HCT116 (cell line): Measurements from ENCODE around the gene PDE6B. TPM values are rescaled to one million over a fixed set of nuclear protein-coding genes. Genes with fewer than 3 reads are reported as not detected.

Experiments used
- ATAC-seq: fragments of 200-7000 bp; cut with Tn5 transposase; 2 replicates; pipeline ENCODE4 v1.9.1; 2020; ENCODE audit warnings: mild to moderate bottlenecking, moderate library complexity
- BruUV-seq: library from RNA; stranded (reverse); fragments of 400-500 nt; replicated peaks from 2 replicates; lab custom pipeline; 2021; lab: Mats Ljungman, UMichigan
- CTCF ChIA-PET: fragments of 300-600 bp; sonication (Branson Sonifier 250); formaldehyde crosslinking; loops from one replicate; lab custom pipeline; 2021; ENCODE audit warnings: antibody characterized with exemption; lab: Charles Lee
- POLR2A ChIA-PET: fragments of 300-600, 350-600 bp; sonication (Branson Sonifier 250); formaldehyde crosslinking; loops from one replicate; lab custom pipeline; 2021; ENCODE audit warnings: antibody characterized with exemption; lab: Charles Lee
- RAD21 ChIA-PET, 2 experiments: fragments of 300-600 bp; sonication (Branson Sonifier 250); formaldehyde crosslinking; loops; one replicate each; lab custom pipeline; 2023; ENCODE audit warnings: low total read pairs in 2 of 2; ENCODE audit not compliant: uncharacterized antibody in 2 of 2, unreplicated experiment in 2 of 2, low non-redundant PET in 1 of 2; lab: Charles Lee
- DNase-seq: peaks from one replicate; pipeline ENCODE4 v3.0.0-alpha.2; 2010; ENCODE audit warnings: low read depth, low spot score
- H2AFZ ChIP-seq: fragments of 200-600 bp; shearing (Covaris generic), sonication (generic); 2 replicates; pipeline ENCODE4 v1.6.1; 2017; ENCODE audit warnings: low read depth, mixed run types, mixed read lengths, antibody characterized with exemption, low read length; ENCODE audit not compliant: poor library complexity, severe bottlenecking
- H3K27ac ChIP-seq: 2 replicates; pipeline ENCODE4 v1.5.1; 2012; ENCODE audit warnings: low read depth, low read length
- H3K27me3 ChIP-seq: fragments of 200-600 bp; sonication (generic); 2 replicates; pipeline ENCODE4 v1.6.1; 2016; ENCODE audit warnings: mixed run types, low read length, mixed read lengths; ENCODE audit not compliant: insufficient read depth
- H3K36me3 ChIP-seq, 2 experiments: fragments of 200-500 bp in 1 of 2; fragments of 200-600 bp in 1 of 2; sonication (Bioruptor generic) in 1 of 2; sonication (generic) in 1 of 2; 2 replicates each; pipeline versions ENCODE4 v1.5.1 to v1.6.1; 2014 to 2016; ENCODE audit warnings: low read length in 2 of 2, inconsistent platforms in 1 of 2, mixed read lengths in 1 of 2, mixed run types in 1 of 2; ENCODE audit not compliant: insufficient read depth in 2 of 2, control insufficient read depth in 1 of 2
- H3K4me1 ChIP-seq, 2 experiments: fragments of 200-600 bp in 1 of 2; sonication (generic) in 1 of 2; 2 replicates each; pipeline versions ENCODE4 v1.5.1 to v1.6.1; 2012 to 2017; ENCODE audit warnings: low read length in 2 of 2, inconsistent platforms in 1 of 2, mild to moderate bottlenecking in 1 of 2, mixed read lengths in 1 of 2, mixed run types in 1 of 2, moderate library complexity in 1 of 2; ENCODE audit not compliant: insufficient read depth in 2 of 2, control insufficient read depth in 1 of 2
- H3K4me2 ChIP-seq: fragments of 200-600 bp; sonication (generic); 2 replicates; pipeline ENCODE4 v1.6.1; 2017; ENCODE audit warnings: mixed run types, low read length, mixed read lengths
- H3K4me3 ChIP-seq, 2 experiments: fragments of 200-600 bp in 1 of 2; sonication (generic) in 1 of 2; replicated peaks in 1 of 2; 2 replicates each; pipeline ENCODE4 v1.5.1; 2011 to 2016; ENCODE audit warnings: low read length in 2 of 2, control low read depth in 1 of 2, low read depth in 1 of 2, mild to moderate bottlenecking in 1 of 2, mixed read lengths in 1 of 2, mixed run types in 1 of 2
- H3K79me2 ChIP-seq: fragments of 200-600 bp; sonication (generic); 2 replicates; pipeline ENCODE4 v1.6.1; 2017; ENCODE audit warnings: mild to moderate bottlenecking, mixed run types, low read length, moderate library complexity, mixed read lengths; ENCODE audit not compliant: insufficient read depth
- H3K9ac ChIP-seq: fragments of 200-600 bp; sonication (generic); 2 replicates; pipeline ENCODE4 v1.6.1; 2016; ENCODE audit warnings: low read length, mixed read lengths
- H3K9me2 ChIP-seq: fragments of 200-600 bp; sonication (generic), shearing (Covaris generic); 2 replicates; pipeline ENCODE4 v1.6.1; 2017; ENCODE audit warnings: mixed run types, mild to moderate bottlenecking, moderate library complexity; ENCODE audit not compliant: insufficient read depth
- H3K9me3 ChIP-seq, 2 experiments: fragments of 200-500 bp in 1 of 2; fragments of 200-600 bp in 1 of 2; sonication (Bioruptor generic) in 1 of 2; sonication (generic) in 1 of 2; 2 replicates each; pipeline ENCODE4 v1.6.1; 2014 to 2017; ENCODE audit warnings: low read length in 2 of 2, mixed read lengths in 2 of 2, inconsistent platforms in 1 of 2, low read depth in 1 of 2, mild to moderate bottlenecking in 1 of 2, mixed run types in 1 of 2, moderate library complexity in 1 of 2; ENCODE audit not compliant: control insufficient read depth in 1 of 2, insufficient read depth in 1 of 2
- H4K20me1 ChIP-seq: fragments of 200-600 bp; sonication (generic), shearing (Covaris generic); 2 replicates; pipeline ENCODE4 v1.6.1; 2017; ENCODE audit warnings: mixed run types, mild to moderate bottlenecking, moderate library complexity; ENCODE audit not compliant: insufficient read depth
- EGR1 ChIP-seq: IDR thresholded peaks from 2 replicates; pipeline ENCODE4 v1.6.1; 2012; ENCODE audit warnings: low read depth
- JUND ChIP-seq: IDR thresholded peaks from 2 replicates; pipeline ENCODE4 v1.6.1; 2012
- RAD21 ChIP-seq: IDR thresholded peaks from 2 replicates; pipeline ENCODE4 v1.6.1; 2012; ENCODE audit warnings: low read depth, mild to moderate bottlenecking
- SP1 ChIP-seq: IDR thresholded peaks from 2 replicates; pipeline ENCODE4 v1.6.1; 2012; ENCODE audit warnings: low read depth
- SRF ChIP-seq: IDR thresholded peaks from 2 replicates; pipeline ENCODE4 v1.6.1; 2012; ENCODE audit warnings: low read depth
- YY1 ChIP-seq: IDR thresholded peaks from 2 replicates; pipeline ENCODE4 v1.6.1; 2011; ENCODE audit warnings: low read length, low read depth, moderate library complexity, mild to moderate bottlenecking; ENCODE audit not compliant: insufficient replicate concordance; ENCODE audit errors: extremely low read depth
- ZFX ChIP-seq: fragments of 450-650 bp; IDR thresholded peaks from 2 replicates; pipeline ENCODE4 v1.6.1; 2017
- ZNF274 ChIP-seq: fragments of 200-500 bp; sonication (Bioruptor generic); IDR thresholded peaks from 2 replicates; pipeline ENCODE4 v1.6.1; 2014; ENCODE audit warnings: mild to moderate bottlenecking, low read depth, low read length, inconsistent platforms
- intact Hi-C: fragments of 100-400 bp; cut with micrococcal nuclease; formaldehyde crosslinking; loops from 2 replicates; pipeline ENCODE4 v1.10.0; 2022
- total RNA-seq: library from RNA; stranded (reverse); gene quantifications from one replicate; pipeline ENCODE4 v1.2.1, GENCODE V29; 2021; ENCODE audit not compliant: unreplicated experiment
- TF ChIP-seq, protein P1 (sequence below): IDR thresholded peaks from 2 replicates; pipeline ENCODE4 v1.6.1; 2012
- TF ChIP-seq, protein P2 (sequence below): IDR thresholded peaks from 2 replicates; pipeline ENCODE4 v1.6.1; 2012

The PDE6B gene
- total RNA-seq, 1 experiment from 2014 or later = not detected

DNA sequence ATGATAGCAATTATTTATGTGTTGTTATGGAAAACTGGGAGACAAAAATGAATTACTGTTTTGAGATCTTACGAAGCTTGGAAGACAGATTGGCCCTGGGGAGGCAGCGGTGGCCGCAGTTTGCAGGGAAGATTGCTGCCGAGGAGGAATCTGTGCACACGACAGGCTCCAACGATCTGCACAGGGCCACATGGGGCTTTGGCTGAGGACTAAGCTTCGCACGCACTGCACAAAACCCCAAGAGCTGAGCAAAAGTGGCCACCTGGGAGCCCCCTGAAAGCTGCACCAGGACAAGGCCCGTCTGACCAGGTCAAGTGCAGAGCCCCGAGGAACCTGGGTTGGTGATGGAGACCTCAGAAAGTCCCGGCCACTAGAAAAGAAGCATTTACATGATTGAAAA is 5.2 kb upstream of the PDE6B start:
- no peak overlapping the region for H3K4me2 ChIP-seq
- TF ChIP-seq YY1 (no peak), SP1 (no peak), ZFX (no peak), RAD21 (no peak), EGR1 (no peak), ZNF274 (no peak)
- TF ChIP-seq, all 23 proteins: peak for 0
- Histone ChIP-seq H3K9ac (no peak overlapping the region), H3K4me3 (no peak overlapping the region), H3K4me1 (peaks cover 0 to 9% of the 10 kb centered on the region in 2 experiments; a peak in 2 of 4 replicates), H3K27ac (no peak overlapping the region), H4K20me1 (no peaks in the 10 kb centered on the region), H3K36me3 (no peaks in the 10 kb centered on the region), H3K79me2 (no peaks in the 10 kb centered on the region), H3K9me3 (no peaks in the 10 kb centered on the region), H3K9me2 (no peaks in the 10 kb centered on the region), H3K27me3 (no peaks in the 10 kb centered on the region), H2AFZ (no peak overlapping the region)
- DNase-seq (no peak), ATAC-seq (no peak)
- CTCF ChIA-PET = no interaction called here
- no TSS peak for BruUV-seq
- intact Hi-C loops = no loop called here
- RAD21 ChIA-PET = no interaction called here
- POLR2A ChIA-PET = no interaction called here

DNA sequence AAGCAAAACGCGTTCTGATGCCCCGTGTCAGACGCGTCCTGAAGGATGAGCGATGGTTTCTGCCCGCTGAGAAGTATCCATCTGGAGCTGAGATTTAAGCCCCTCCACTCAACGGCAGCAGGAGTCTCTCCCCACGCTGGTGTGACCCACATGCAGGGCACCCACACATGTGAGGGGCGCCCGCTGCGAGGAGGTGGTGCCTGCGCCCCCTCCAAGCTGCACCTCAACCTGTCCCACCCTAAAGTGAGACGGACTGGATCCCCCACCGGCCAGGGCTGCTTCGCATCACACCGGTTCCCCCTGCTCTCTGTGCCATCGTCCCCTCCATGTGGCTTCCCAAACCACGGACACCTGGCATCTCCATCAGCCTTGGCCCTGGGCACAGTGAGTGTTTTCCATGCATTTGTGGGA is 4.5 kb upstream of the PDE6B start:
- ChIA-PET CTCF (no interaction called here), RAD21 (no interaction called here), POLR2A (no interaction called here)
- Histone ChIP-seq H3K36me3 (no peaks in the 10 kb centered on the region), H3K9ac (no peak overlapping the region), H4K20me1 (no peaks in the 10 kb centered on the region), H3K79me2 (no peaks in the 10 kb centered on the region), H3K27me3 (no peaks in the 10 kb centered on the region), H3K27ac (no peak overlapping the region), H2AFZ (no peak overlapping the region), H3K4me3 (no peak overlapping the region), H3K4me2 (no peak overlapping the region), H3K4me1 (peaks cover 0 to 9% of the 10 kb centered on the region in 2 experiments; a peak in 2 of 4 replicates), H3K9me3 (no peaks in the 10 kb centered on the region), H3K9me2 (no peaks in the 10 kb centered on the region)
- no TSS peak for BruUV-seq
- DNase-seq = no peak
- no peak for ATAC-seq
- intact Hi-C loops = no loop called here
- TF ChIP-seq, protein P1, sequence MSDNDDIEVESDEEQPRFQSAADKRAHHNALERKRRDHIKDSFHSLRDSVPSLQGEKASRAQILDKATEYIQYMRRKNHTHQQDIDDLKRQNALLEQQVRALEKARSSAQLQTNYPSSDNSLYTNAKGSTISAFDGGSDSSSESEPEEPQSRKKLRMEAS = no peak
- TF ChIP-seq, protein P2, sequence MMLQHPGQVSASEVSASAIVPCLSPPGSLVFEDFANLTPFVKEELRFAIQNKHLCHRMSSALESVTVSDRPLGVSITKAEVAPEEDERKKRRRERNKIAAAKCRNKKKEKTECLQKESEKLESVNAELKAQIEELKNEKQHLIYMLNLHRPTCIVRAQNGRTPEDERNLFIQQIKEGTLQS = no peak
- TF ChIP-seq SRF (no peak), JUND (no peak)
